Endometrial microvascular endothelial cells (primary cell): ENCODE results near the gene COL6A1. TPM values are rescaled to one million over a fixed set of nuclear protein-coding genes. Genes with fewer than 3 reads are reported as not detected.
"Not testable (repeated sequence)": the region's sequence is repeated elsewhere in the genome, so short reads cannot be mapped to it uniquely, and the experiment has no call there.

Experiments
- in situ Hi-C: cut with HindIII; loops from 2 replicates; pipeline ENCODE4 v1.10.0; 2017; ENCODE audit warnings: low sequenced_read_pairs, low pct_unique_long_range_greater_than_20kb; ENCODE audit errors: inconsistent ontology term
- total RNA-seq: library from RNA; depleted of rRNA; stranded (reverse); fragments of >200 nt; gene quantifications from one replicate; pipeline ENCODE4 v1.2.3, GENCODE V29; 2015; ENCODE audit errors: inconsistent ontology term

COL6A1 gene
- total RNA-seq, 1 donor from 2014 or later, result 30.2 TPM

DNA sequence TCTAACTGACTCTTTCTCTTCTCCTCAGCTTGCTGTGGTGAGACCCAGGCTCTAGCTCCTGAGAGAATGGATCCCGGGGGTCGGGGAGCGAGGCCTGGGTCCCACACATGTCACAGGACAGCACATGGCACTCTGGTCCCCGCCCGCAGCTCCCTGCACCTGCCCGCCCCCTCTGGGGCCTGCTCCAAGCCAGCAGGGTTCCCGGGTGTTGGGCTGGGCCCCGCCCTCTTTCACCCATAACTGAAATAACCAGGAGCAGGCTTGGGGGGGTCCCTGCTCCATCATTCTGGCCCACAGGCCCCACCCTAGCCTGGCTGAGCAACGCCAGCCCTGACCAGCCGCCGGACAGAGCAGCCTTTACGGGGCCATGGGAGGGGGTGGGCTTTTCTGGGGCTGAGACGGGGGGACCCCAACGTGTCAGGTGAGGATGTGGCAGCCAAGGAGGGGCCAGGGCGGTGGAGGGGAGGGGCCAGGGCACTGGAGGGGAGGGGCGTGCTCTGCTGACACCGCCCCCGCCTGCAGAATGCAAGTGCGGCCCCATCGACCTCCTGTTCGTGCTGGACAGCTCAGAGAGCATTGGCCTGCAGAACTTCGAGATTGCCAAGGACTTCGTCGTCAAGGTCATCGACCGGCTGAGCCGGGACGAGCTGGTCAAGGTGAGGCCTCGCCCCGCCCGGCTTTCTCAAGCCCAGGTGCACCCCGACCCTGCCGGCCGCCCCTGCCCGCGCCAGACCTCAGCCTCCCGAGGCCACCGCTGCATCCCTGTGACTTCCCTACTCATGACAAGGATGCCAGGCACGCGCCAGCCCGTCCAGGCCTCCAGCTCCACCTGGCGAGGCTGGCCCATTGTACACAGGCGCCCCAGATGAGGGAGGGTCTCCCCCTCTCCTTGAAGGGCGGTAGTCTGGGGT lies 19.4 kb downstream of the COL6A1 start:
- in situ Hi-C loops, result no loop called here

GRCh38 chr21:46001821-46002681 lies 20.5 kb downstream of the COL6A1 start:
- in situ Hi-C loops, result no loop called here

- in situ Hi-C loops, result no loop called here
Measured at GRCh38 chr21:46002841-46003574, 21.4 kb downstream of the COL6A1 start.

DNA sequence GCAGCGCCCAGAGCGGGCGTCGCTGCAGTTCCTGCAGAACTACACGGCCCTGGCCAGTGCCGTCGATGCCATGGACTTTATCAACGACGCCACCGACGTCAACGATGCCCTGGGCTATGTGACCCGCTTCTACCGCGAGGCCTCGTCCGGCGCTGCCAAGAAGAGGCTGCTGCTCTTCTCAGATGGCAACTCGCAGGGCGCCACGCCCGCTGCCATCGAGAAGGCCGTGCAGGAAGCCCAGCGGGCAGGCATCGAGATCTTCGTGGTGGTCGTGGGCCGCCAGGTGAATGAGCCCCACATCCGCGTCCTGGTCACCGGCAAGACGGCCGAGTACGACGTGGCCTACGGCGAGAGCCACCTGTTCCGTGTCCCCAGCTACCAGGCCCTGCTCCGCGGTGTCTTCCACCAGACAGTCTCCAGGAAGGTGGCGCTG lies 22.0 kb downstream of the COL6A1 start:
- in situ Hi-C loops, result no loop called here

- in situ Hi-C loops, result no loop called here
Measured at GRCh38 chr21:46004168-46004861, 22.7 kb downstream of the COL6A1 start.

- in situ Hi-C loops, result no loop called here
Measured at GRCh38 chr21:46005081-46005480, 23.5 kb downstream of the COL6A1 start.

GRCh38 chr21:46005481-46005881 lies 23.9 kb downstream of the COL6A1 start:
- in situ Hi-C loops, result no loop called here

GRCh38 chr21:46005894-46006546 lies 24.4 kb downstream of the COL6A1 start:
- in situ Hi-C loops, result not testable (repeated sequence)

DNA sequence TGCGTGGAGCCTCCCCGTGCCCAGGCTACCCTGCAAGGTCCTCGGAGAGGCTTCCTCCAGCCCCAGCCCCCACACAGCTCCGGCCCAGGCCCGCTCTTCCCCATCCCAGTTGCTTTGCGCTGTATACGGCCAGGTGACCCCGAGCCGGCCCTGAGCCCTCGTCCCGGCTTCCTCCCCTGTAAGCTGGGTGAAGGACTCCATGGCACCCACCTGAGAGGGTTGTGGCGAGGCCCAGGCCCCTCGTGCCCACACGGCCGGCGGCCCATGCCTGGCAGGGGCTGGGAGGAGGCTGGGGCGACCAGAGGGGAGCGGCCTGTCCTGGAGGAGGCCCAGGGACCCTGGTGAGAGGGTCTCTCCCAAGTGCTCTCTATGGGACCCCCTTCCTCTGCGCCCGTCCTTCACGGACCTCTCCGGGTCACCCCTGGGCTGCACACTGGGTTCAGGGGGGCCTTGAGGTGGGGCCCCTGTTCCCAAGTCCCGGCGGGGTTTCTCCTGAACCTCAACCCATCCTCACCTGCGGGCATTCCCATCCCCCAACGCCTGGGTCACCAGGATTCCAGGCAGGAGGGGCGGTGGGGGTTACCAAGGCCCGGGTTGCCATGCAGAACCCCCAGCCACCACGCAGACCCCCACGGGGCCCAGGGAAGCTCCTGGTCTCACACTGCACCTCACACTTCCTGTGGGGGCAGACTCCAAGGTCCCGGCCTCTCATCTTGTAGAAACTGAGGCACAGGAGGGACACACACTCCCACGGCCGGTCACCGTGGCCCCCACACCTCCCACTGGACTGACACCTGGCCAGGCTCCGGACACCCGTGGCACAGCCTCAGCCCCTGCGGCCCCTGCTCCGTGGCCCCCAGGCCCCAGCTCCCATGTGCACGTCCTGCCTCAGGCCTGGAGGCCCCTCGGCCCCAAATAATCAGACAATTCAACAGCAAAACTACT lies 25.2 kb downstream of the COL6A1 start:
- in situ Hi-C loops, result no loop called here

DNA sequence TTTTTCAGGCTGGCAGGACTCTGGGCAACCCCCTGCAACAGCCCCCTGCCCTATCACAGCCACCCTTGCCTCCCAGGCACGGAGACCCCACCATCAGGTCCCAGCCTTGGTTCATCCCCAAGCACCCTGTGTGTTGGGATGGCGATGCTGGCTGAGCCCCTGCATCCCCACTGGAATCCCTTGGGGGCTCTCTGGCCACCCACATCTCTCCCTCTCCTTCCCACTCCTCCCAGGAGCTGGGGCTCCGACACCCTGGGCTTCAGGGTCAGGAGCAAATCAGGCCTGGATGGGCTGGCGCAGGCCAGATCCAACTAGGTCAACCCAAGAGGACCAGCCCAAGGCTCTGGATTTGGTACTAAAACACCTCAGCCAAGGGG lies 25.9 kb downstream of the COL6A1 start:
- in situ Hi-C loops, result no loop called here

DNA sequence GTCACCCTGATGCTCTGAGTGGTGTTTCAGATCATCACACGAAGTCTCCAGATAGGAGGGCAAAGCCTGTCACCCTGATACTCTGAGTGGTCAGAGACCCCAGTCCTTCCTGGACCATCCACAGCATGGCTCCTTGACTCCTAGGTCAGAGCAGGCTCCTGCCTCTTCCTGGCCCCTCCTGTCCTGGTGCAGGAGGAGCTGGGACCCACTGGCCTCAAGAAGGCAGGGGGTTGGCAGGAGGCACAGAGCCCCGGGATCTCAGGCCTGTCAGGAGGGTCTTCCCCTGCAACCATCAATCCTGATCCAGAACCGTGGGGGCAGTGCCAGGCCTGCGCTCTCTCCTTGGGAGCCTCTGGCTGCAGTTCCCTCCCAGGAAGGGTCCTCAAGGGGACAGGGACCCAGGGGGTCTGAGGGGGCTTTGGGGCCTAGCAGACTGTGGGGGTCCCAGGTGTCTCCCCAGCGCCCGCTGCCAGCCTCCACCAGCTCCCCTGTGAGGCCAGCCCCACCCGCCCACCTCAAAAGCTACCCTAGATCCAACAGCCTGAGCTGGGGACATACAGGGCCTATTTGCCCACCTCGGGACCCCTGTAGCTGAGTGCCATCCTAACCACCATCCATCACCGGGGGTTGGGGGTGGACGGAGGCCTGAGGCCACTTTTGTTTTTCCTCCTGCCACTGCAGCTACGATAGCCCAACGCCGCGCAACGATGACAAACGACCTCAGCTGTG lies 27.5 kb downstream of the COL6A1 start:
- in situ Hi-C loops, result no loop called here

DNA sequence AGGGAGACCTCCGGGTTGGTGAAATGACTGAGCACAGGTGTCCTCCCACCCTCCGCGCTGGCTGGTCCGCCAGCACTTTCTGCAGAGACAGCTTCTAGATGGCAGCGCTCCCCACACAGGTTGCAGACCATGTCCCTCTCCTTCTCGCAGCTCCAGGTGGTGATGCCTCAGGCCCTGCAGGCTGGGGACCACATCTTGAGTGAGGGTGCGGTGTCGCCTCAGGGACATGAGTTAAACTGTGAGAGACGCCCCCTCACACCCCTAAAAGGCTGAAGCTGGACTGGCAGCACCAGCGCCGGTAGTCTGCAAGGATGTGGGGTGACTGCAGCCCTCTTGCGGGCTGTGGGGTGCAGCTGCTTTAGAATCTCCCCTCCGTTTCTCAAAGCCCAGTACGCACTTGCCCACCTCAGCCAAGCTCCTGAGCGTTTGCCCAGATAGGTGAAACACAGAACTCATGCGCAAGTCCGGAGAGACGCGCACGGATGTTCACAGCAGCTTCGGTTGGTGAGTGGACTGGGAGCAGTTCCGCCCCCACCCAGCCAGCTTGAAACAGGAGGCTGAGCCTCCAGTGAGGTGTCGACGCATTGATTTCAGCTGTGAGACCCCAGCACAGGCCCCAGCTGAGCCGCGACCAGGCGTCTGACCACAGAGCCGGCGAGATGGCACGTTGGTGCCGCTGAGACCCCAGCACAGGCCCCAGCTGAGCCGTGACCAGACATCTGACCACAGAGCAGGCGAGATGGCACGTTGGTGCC lies 28.6 kb downstream of the COL6A1 start:
- in situ Hi-C loops, result no loop called here

GRCh38 chr21:46011267-46011967 lies 29.8 kb downstream of the COL6A1 start:
- in situ Hi-C loops, result no loop called here

DNA sequence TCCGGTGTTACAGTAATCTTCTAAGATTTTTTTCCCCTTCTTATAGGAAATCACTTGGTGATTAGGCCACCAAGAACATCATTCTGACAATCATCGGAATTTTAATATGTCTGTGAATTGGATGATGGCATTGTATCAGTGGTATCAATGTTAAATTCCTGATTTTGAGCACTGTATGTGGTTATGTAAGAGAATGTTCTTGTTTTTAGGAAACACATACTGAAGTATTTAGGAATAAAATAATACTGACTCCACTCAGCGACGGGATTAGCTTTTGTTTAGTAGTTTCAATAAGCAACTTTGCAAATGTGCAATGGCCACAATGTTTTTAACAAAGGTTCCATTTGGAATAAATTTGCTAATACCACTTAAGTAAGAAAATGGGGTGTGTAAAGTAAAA lies 30.6 kb downstream of the COL6A1 start:
- in situ Hi-C loops, result no loop called here

- in situ Hi-C loops, result no loop called here
Measured at GRCh38 chr21:46014828-46015227, 33.3 kb downstream of the COL6A1 start.
